ENCODE measurements around the gene IGLL1. TPM values are rescaled to one million over a fixed set of nuclear protein-coding genes. Genes with fewer than 3 reads are reported as not detected.
A peak's percentile ranks its signal among the peaks of the same experiment; 100 is the strongest.

Gene IGLL1
- total RNA-seq, 1 donor, result not detected

GRCh38 chr22:23591846-23592245 is 11.8 kb upstream of the IGLL1 start:
- Histone ChIP-seq H3K4me3 (ENCODE audit: insufficient read depth, low read length) (no peak overlapping the region), H3K9me3 (ENCODE audit: low read depth, low read length) (no peaks in the 10 kb centered on the region), H3K4me1 (ENCODE audit: insufficient read depth, low read length) (no peaks in the 10 kb centered on the region), H4K20me1 (ENCODE audit: insufficient read depth, low read length) (no peaks in the 10 kb centered on the region), H3K36me3 (ENCODE audit: insufficient read depth, low read length) (no peaks in the 10 kb centered on the region), H3K4me2 (ENCODE audit: insufficient read depth, low read length) (no peak overlapping the region), H3K79me2 (ENCODE audit: insufficient read depth, low read length) (no peaks in the 10 kb centered on the region), H3K27ac (ENCODE audit: low read depth, low read length) (no peak overlapping the region), H2AFZ (ENCODE audit: low read length) (no peak overlapping the region), H3K27me3 (ENCODE audit: insufficient read depth, low read length) (no peaks in the 10 kb centered on the region)
- TF ChIP-seq, protein P1, sequence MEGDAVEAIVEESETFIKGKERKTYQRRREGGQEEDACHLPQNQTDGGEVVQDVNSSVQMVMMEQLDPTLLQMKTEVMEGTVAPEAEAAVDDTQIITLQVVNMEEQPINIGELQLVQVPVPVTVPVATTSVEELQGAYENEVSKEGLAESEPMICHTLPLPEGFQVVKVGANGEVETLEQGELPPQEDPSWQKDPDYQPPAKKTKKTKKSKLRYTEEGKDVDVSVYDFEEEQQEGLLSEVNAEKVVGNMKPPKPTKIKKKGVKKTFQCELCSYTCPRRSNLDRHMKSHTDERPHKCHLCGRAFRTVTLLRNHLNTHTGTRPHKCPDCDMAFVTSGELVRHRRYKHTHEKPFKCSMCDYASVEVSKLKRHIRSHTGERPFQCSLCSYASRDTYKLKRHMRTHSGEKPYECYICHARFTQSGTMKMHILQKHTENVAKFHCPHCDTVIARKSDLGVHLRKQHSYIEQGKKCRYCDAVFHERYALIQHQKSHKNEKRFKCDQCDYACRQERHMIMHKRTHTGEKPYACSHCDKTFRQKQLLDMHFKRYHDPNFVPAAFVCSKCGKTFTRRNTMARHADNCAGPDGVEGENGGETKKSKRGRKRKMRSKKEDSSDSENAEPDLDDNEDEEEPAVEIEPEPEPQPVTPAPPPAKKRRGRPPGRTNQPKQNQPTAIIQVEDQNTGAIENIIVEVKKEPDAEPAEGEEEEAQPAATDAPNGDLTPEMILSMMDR (IDR thresholded peaks at IDR 0.05; ENCODE audit: extremely low read depth, low read depth, low read length), result no peak
- no peak for DNase-seq (ENCODE audit: insufficient read length, low spot score, missing footprints)

DNA sequence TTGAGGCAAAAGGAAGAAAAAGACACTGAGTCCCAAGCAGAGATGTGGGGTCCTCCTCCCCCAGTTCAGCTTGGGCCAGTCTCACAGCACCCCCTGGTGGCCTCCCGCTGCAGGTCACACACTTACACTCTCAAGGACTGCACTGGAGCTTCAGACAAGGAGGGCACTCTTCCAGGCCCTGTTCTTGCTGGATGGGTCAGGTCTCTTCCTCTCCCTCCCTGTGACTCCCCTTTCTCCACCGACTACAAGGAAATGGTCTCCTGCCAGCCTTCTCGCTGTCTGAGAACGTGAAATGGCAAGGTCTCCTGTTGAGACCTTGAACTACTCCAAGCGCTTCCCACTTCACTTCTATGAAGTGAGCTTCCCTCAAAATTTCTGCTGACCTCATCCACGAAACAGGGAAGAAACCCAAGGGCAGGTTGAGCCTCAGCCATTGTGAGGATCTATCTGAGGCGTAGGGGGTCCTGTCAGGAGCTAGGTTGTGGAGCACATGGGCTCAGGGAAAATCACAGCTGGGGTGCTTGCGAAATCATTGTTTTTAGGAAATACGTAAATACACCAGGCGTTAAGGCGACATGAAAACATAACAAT is 11.2 kb upstream of the IGLL1 start:
- Histone ChIP-seq H3K79me2 (ENCODE audit: insufficient read depth, low read length) (no peaks in the 10 kb centered on the region), H4K20me1 (ENCODE audit: insufficient read depth, low read length) (no peaks in the 10 kb centered on the region), H3K9me3 (ENCODE audit: low read depth, low read length) (no peaks in the 10 kb centered on the region), H3K4me2 (ENCODE audit: insufficient read depth, low read length) (no peak overlapping the region), H3K4me1 (ENCODE audit: insufficient read depth, low read length) (no peaks in the 10 kb centered on the region), H3K27ac (ENCODE audit: low read depth, low read length) (no peak overlapping the region), H2AFZ (ENCODE audit: low read length) (no peak overlapping the region), H3K36me3 (ENCODE audit: insufficient read depth, low read length) (no peaks in the 10 kb centered on the region), H3K27me3 (ENCODE audit: insufficient read depth, low read length) (no peaks in the 10 kb centered on the region), H3K4me3 (ENCODE audit: insufficient read depth, low read length) (no peak overlapping the region)
- DNase-seq (ENCODE audit: insufficient read length, low spot score, missing footprints), result no peak
- TF ChIP-seq, protein P1 (IDR thresholded peaks at IDR 0.05; ENCODE audit: extremely low read depth, low read depth, low read length), result peak; percentile 91

DNA sequence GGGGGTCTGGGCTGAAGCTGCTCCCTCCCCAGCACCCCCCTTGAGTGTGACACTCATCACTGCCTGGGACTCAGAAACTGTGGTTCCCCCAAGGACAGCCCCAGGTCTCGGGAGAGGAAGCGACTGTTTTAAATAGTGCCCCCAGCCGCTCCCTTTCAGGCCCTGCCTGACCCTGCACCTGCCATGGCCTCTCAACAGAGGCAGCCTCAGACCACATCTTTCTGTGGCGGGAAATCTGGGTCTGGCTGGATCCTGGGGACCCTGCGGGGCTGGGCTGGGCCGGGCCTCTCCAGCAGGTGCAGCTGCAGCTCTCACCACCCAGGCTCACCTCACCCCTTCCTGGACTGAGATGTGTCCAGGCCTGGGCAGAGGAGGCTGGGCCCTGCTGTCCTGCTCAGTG is 3.7 kb upstream of the IGLL1 start:
- Histone ChIP-seq H3K4me3 (ENCODE audit: insufficient read depth, low read length) (no peak overlapping the region), H3K4me1 (ENCODE audit: insufficient read depth, low read length) (no peaks in the 10 kb centered on the region), H3K9me3 (ENCODE audit: low read depth, low read length) (no peaks in the 10 kb centered on the region), H3K27me3 (ENCODE audit: insufficient read depth, low read length) (no peaks in the 10 kb centered on the region), H3K4me2 (ENCODE audit: insufficient read depth, low read length) (no peak overlapping the region), H4K20me1 (ENCODE audit: insufficient read depth, low read length) (no peaks in the 10 kb centered on the region), H3K27ac (ENCODE audit: low read depth, low read length) (no peak overlapping the region), H2AFZ (ENCODE audit: low read length) (no peak overlapping the region), H3K36me3 (ENCODE audit: insufficient read depth, low read length) (no peaks in the 10 kb centered on the region), H3K79me2 (ENCODE audit: insufficient read depth, low read length) (no peaks in the 10 kb centered on the region)
- TF ChIP-seq, protein P1 (IDR thresholded peaks at IDR 0.05; ENCODE audit: extremely low read depth, low read depth, low read length), result no peak
- no peak for DNase-seq (ENCODE audit: insufficient read length, low spot score, missing footprints)

- TF ChIP-seq, protein P1 (IDR thresholded peaks at IDR 0.05; ENCODE audit: extremely low read depth, low read depth, low read length), result no peak
- H3K27ac ChIP-seq (ENCODE audit: low read depth, low read length), result no peak overlapping the region
- no peaks in the 10 kb centered on the region for H3K36me3 ChIP-seq (ENCODE audit: insufficient read depth, low read length)
- no peaks in the 10 kb centered on the region for H4K20me1 ChIP-seq (ENCODE audit: insufficient read depth, low read length)
- no peak overlapping the region for H2AFZ ChIP-seq (ENCODE audit: low read length)
- no peak overlapping the region for H3K4me2 ChIP-seq (ENCODE audit: insufficient read depth, low read length)
- peaks cover under 1% of the 10 kb centered on the region for H3K27me3 ChIP-seq (ENCODE audit: insufficient read depth, low read length)
- no peaks in the 10 kb centered on the region for H3K79me2 ChIP-seq (ENCODE audit: insufficient read depth, low read length)
- H3K4me3 ChIP-seq (ENCODE audit: insufficient read depth, low read length), result no peak overlapping the region
- no peaks in the 10 kb centered on the region for H3K9me3 ChIP-seq (ENCODE audit: low read depth, low read length)
- no peaks in the 10 kb centered on the region for H3K4me1 ChIP-seq (ENCODE audit: insufficient read depth, low read length)
- peak; percentile 37 for DNase-seq (ENCODE audit: insufficient read length, low spot score, missing footprints)
These were observed 3.1 kb upstream of the IGLL1 start for GRCh38 chr22:23583153-23583552.
